Measurements from ENCODE around the gene GBX2. TPM values are rescaled to one million over a fixed set of nuclear protein-coding genes. Genes with fewer than 3 reads are reported as not detected.

GBX2 gene
- total RNA-seq, 2 experiments from 2014 or later, result not detected

DNA sequence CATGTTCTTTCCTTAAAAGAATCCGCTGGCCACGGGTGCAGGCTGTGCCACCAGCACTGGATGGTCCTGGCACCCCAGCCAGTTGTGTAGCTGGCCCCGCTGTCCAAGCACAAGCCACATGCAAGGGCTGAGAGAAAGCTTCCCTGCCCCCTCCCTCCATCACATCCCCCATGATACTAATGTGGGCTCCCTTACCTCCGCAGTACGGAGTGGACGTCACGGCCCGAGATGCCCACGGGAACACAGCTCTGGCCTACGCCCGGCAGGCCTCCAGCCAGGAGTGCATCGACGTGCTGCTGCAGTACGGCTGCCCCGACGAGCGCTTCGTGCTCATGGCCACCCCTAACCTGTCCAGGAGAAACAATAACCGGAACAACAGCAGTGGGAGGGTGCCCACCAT, 44.5 kb downstream of the GBX2 start:
- ChIA-PET POLR2A (no interaction called here), CTCF (no interaction called here)
- intact Hi-C loops (cut with micrococcal nuclease), result no loop called here
- ATAC-seq (no peak), DNase-seq (no peak)
- Mint-ChIP-seq H3K4me3 (no peak overlapping the region), H3K27me3 (peaks cover 3% of the 10 kb centered on the region), H3K9me3 (no peaks in the 10 kb centered on the region), H3K27ac (no peak overlapping the region), H3K4me1 (ENCODE audit: low read depth) (no peaks in the 10 kb centered on the region), H3K36me3 (ENCODE audit: low read depth) (no peaks in the 10 kb centered on the region)
- TF ChIP-seq, protein P1, sequence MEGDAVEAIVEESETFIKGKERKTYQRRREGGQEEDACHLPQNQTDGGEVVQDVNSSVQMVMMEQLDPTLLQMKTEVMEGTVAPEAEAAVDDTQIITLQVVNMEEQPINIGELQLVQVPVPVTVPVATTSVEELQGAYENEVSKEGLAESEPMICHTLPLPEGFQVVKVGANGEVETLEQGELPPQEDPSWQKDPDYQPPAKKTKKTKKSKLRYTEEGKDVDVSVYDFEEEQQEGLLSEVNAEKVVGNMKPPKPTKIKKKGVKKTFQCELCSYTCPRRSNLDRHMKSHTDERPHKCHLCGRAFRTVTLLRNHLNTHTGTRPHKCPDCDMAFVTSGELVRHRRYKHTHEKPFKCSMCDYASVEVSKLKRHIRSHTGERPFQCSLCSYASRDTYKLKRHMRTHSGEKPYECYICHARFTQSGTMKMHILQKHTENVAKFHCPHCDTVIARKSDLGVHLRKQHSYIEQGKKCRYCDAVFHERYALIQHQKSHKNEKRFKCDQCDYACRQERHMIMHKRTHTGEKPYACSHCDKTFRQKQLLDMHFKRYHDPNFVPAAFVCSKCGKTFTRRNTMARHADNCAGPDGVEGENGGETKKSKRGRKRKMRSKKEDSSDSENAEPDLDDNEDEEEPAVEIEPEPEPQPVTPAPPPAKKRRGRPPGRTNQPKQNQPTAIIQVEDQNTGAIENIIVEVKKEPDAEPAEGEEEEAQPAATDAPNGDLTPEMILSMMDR (IDR thresholded peaks at IDR 0.05), result no peak

DNA sequence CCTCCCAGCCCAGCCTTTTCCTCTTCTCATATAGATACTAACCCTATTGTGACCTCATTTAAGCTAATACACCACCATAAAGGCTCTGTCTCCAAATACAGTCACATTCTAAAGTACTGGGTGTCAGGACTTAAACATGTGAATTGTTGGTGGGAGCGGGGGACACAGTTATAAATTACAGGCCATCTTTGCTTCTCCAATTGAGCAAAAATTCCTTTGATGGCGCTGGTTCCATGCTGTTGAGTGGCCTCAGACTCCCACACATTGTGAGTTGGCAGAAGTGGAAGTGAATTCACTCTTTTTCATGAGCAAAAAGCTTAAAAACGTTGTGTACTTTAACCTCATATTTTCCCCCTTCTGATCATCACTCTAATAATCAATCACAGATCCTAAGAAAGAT, 46.0 kb downstream of the GBX2 start:
- Mint-ChIP-seq H3K9me3 (no peaks in the 10 kb centered on the region), H3K4me3 (no peak overlapping the region), H3K36me3 (ENCODE audit: low read depth) (no peaks in the 10 kb centered on the region), H3K4me1 (ENCODE audit: low read depth) (no peaks in the 10 kb centered on the region), H3K27me3 (peaks cover 6% of the 10 kb centered on the region), H3K27ac (no peak overlapping the region)
- ChIA-PET CTCF (no interaction called here), POLR2A (no interaction called here)
- DNase-seq, result no peak
- TF ChIP-seq, protein P1 (IDR thresholded peaks at IDR 0.05), result no peak
- no peak for ATAC-seq
- intact Hi-C loops (cut with micrococcal nuclease), result no loop called here

- Mint-ChIP-seq H3K36me3 (ENCODE audit: low read depth) (no peaks in the 10 kb centered on the region), H3K4me3 (no peak overlapping the region), H3K9me3 (no peaks in the 10 kb centered on the region), H3K27me3 (peaks cover 6% of the 10 kb centered on the region), H3K4me1 (ENCODE audit: low read depth) (no peaks in the 10 kb centered on the region), H3K27ac (no peak overlapping the region)
- ChIA-PET CTCF (no interaction called here), POLR2A (no interaction called here)
- TF ChIP-seq, protein P1 (IDR thresholded peaks at IDR 0.05), result no peak
- ATAC-seq, result no peak
- no peak for DNase-seq
- intact Hi-C loops (cut with micrococcal nuclease), result no loop called here
Observed at GRCh38 chr2:236121546-236121945, 46.6 kb downstream of the GBX2 start.

- H3K4me3 Mint-ChIP-seq, result no peak overlapping the region
- H3K4me1 Mint-ChIP-seq (ENCODE audit: low read depth), result no peaks in the 10 kb centered on the region
- ChIA-PET CTCF (no interaction called here), POLR2A (no interaction called here)
- peaks cover 6% of the 10 kb centered on the region for H3K27me3 Mint-ChIP-seq
- intact Hi-C loops (cut with micrococcal nuclease), result no loop called here
- H3K36me3 Mint-ChIP-seq (ENCODE audit: low read depth), result no peaks in the 10 kb centered on the region
- TF ChIP-seq, protein P1 (IDR thresholded peaks at IDR 0.05), result no peak
- no peaks in the 10 kb centered on the region for H3K9me3 Mint-ChIP-seq
- ATAC-seq (no peak), DNase-seq (no peak)
- H3K27ac Mint-ChIP-seq, result no peak overlapping the region
Observed at GRCh38 chr2:236120829-236121228, 47.4 kb downstream of the GBX2 start.

DNA sequence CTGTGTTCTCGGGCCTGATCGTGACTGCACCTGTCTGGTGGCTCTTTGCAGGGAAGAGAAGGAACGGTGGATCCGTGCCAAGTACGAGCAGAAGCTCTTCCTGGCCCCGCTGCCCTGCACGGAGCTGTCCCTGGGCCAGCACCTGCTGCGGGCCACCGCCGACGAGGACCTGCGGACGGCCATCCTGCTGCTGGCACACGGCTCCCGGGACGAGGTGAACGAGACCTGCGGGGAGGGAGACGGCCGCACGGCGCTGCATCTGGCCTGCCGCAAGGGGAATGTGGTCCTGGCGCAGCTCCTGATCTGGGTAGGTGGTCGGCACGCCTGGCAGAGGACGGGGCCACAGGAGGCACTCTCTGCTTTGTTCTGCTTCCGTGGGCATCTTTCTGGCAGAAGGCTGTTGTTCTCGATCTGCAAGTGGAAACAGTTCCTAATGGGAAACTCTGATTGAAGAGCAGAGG, 48.0 kb downstream of the GBX2 start:
- DNase-seq, result no peak
- no peak for ATAC-seq
- H3K9me3 Mint-ChIP-seq, result no peaks in the 10 kb centered on the region
- TF ChIP-seq, protein P1 (IDR thresholded peaks at IDR 0.05), result no peak
- H3K4me3 Mint-ChIP-seq, result no peak overlapping the region
- no peaks in the 10 kb centered on the region for H3K4me1 Mint-ChIP-seq (ENCODE audit: low read depth)
- peaks cover 6% of the 10 kb centered on the region for H3K27me3 Mint-ChIP-seq
- no peak overlapping the region for H3K27ac Mint-ChIP-seq
- ChIA-PET POLR2A (no interaction called here), CTCF (no interaction called here)
- intact Hi-C loops (cut with micrococcal nuclease), result no loop called here
- H3K36me3 Mint-ChIP-seq (ENCODE audit: low read depth), result no peaks in the 10 kb centered on the region
